Gastroesophageal sphincter (tissue), 3 donors: ENCODE measurements around the gene YIF1B.

Experiments used
- CTCF ChIP-seq, 4 experiments: fragments of 200-600 bp in 2 of 4; fragments of 450-650 bp in 2 of 4; sonication (generic) in 1 of 4; IDR thresholded peaks; one replicate each; pipeline ENCODE4 v1.5.1; 2017 to 2019; ENCODE audit warnings: antibody characterized with exemption in 4 of 4, mild to moderate bottlenecking in 2 of 4, moderate library complexity in 2 of 4
- EP300 ChIP-seq: sonication (generic); formaldehyde crosslinking; IDR thresholded peaks from one replicate; pipeline ENCODE4 v1.6.1; 2017; ENCODE audit warnings: antibody characterized with exemption, mild to moderate bottlenecking
- POLR2A ChIP-seq, 2 donors: fragments of 450-650 bp; IDR thresholded peaks; one replicate each; pipeline ENCODE4 v1.6.1; 2017; ENCODE audit warnings: antibody characterized with exemption in 2 of 2, mild to moderate bottlenecking in 2 of 2, moderate library complexity in 1 of 2
- POLR2AphosphoS5 ChIP-seq: sonication (generic); formaldehyde crosslinking; IDR thresholded peaks from one replicate; pipeline ENCODE4 v1.6.1; 2017; ENCODE audit warnings: antibody characterized with exemption

GRCh38 chr19:38331728-38332127 is 16.0 kb upstream of the YIF1B start:
- TF ChIP-seq POLR2AphosphoS5 (no peak), CTCF (IDR thresholded peaks at IDR 0.05) (no peak), POLR2A (IDR thresholded peaks at IDR 0.05) (no peak), EP300 (no peak)
